ENCODE data around the gene REEP1. TPM values are rescaled to one million over a fixed set of nuclear protein-coding genes. Genes with fewer than 3 reads are reported as not detected.
"Not testable (repeated sequence)": the region's sequence is repeated elsewhere in the genome, so short reads cannot be mapped to it uniquely, and the experiment has no call there.

REEP1 gene
- total RNA-seq, 1 experiment from 2014 or later = 3.6 TPM

GRCh38 chr2:86352137-86352726 is 14.8 kb upstream of the REEP1 start:
- H3K27me3 ChIP-seq (replicated peaks; ENCODE audit: insufficient read depth, low read depth, low read length, poor library complexity) = no peaks in the 10 kb centered on the region
- H3K9me3 ChIP-seq (ENCODE audit: low read depth, low read length, poor library complexity, severe bottlenecking) = no peaks in the 10 kb centered on the region
- H3K27ac ChIP-seq (ENCODE audit: low read depth, low read length, poor library complexity, severe bottlenecking) = no peak overlapping the region
- DNase-seq (ENCODE audit: low spot score) = no peak
- intact Hi-C loops (cut with micrococcal nuclease; ENCODE audit: unreplicated experiment) = no loop called here
- H3K4me3 ChIP-seq (ENCODE audit: low read depth, low read length, poor library complexity, severe bottlenecking) = no peak overlapping the region
- TF ChIP-seq EZH2 (IDR thresholded peaks at IDR 0.05; ENCODE audit: borderline replicate concordance, low read depth, low read length, poor library complexity, severe bottlenecking) = no peak
- TF ChIP-seq CTCF (conservative IDR thresholded peaks at IDR 0.05; ENCODE audit: low read depth, low read length) = no peak
- POLR2A ChIA-PET (ENCODE audit: low non-redundant PET) = no interaction called here
- CTCF ChIA-PET = no interaction called here
- BruUV-seq (replicated peaks) = no TSS peak
- no peaks in the 10 kb centered on the region for H3K36me3 ChIP-seq (ENCODE audit: insufficient read depth, low read length, poor library complexity, severe bottlenecking)
- H3K4me1 ChIP-seq (ENCODE audit: insufficient read depth, low read length, poor library complexity, severe bottlenecking) = no peaks in the 10 kb centered on the region

- no peaks in the 10 kb centered on the region for H3K27me3 ChIP-seq (replicated peaks; ENCODE audit: insufficient read depth, low read depth, low read length, poor library complexity)
- no peaks in the 10 kb centered on the region for H3K36me3 ChIP-seq (ENCODE audit: insufficient read depth, low read length, poor library complexity, severe bottlenecking)
- ChIA-PET POLR2A (ENCODE audit: low non-redundant PET) (no interaction called here), CTCF (no interaction called here)
- no peak for DNase-seq (ENCODE audit: low spot score)
- TF ChIP-seq CTCF (conservative IDR thresholded peaks at IDR 0.05; ENCODE audit: low read depth, low read length) (no peak), EZH2 (IDR thresholded peaks at IDR 0.05; ENCODE audit: borderline replicate concordance, low read depth, low read length, poor library complexity, severe bottlenecking) (no peak)
- no peak overlapping the region for H3K4me3 ChIP-seq (ENCODE audit: low read depth, low read length, poor library complexity, severe bottlenecking)
- intact Hi-C loops (cut with micrococcal nuclease; ENCODE audit: unreplicated experiment) = no loop called here
- no peak overlapping the region for H3K27ac ChIP-seq (ENCODE audit: low read depth, low read length, poor library complexity, severe bottlenecking)
- no peaks in the 10 kb centered on the region for H3K9me3 ChIP-seq (ENCODE audit: low read depth, low read length, poor library complexity, severe bottlenecking)
- no TSS peak for BruUV-seq (replicated peaks)
- H3K4me1 ChIP-seq (ENCODE audit: insufficient read depth, low read length, poor library complexity, severe bottlenecking) = no peaks in the 10 kb centered on the region
Measured at GRCh38 chr2:86350751-86351150, 13.3 kb upstream of the REEP1 start.

- BruUV-seq (replicated peaks) = no TSS peak
Measured at GRCh38 chr2:86347401-86347800, 10.0 kb upstream of the REEP1 start.

GRCh38 chr2:86345783-86346370 is 8.5 kb upstream of the REEP1 start:
- CTCF ChIA-PET; H3K36me3 ChIP-seq (ENCODE audit: insufficient read depth, low read length, poor library complexity, severe bottlenecking); H3K4me3 ChIP-seq (ENCODE audit: low read depth, low read length, poor library complexity, severe bottlenecking); H3K27ac ChIP-seq (ENCODE audit: low read depth, low read length, poor library complexity, severe bottlenecking); H3K9me3 ChIP-seq (ENCODE audit: low read depth, low read length, poor library complexity, severe bottlenecking); H3K4me1 ChIP-seq (ENCODE audit: insufficient read depth, low read length, poor library complexity, severe bottlenecking); intact Hi-C loops (cut with micrococcal nuclease; ENCODE audit: unreplicated experiment); BruUV-seq (replicated peaks); POLR2A ChIA-PET (ENCODE audit: low non-redundant PET); H3K27me3 ChIP-seq (replicated peaks; ENCODE audit: insufficient read depth, low read depth, low read length, poor library complexity); DNase-seq (ENCODE audit: low spot score): not testable (repeated sequence)

More at GRCh38 chr2:86347401-86347800, 10.0 kb upstream of the REEP1 start:
- Histone ChIP-seq H3K4me1 (ENCODE audit: insufficient read depth, low read length, poor library complexity, severe bottlenecking) (no peaks in the 10 kb centered on the region), H3K36me3 (ENCODE audit: insufficient read depth, low read length, poor library complexity, severe bottlenecking) (no peaks in the 10 kb centered on the region), H3K4me3 (ENCODE audit: low read depth, low read length, poor library complexity, severe bottlenecking) (no peak overlapping the region), H3K27ac (ENCODE audit: low read depth, low read length, poor library complexity, severe bottlenecking) (no peak overlapping the region), H3K27me3 (replicated peaks; ENCODE audit: insufficient read depth, low read depth, low read length, poor library complexity) (no peaks in the 10 kb centered on the region), H3K9me3 (ENCODE audit: low read depth, low read length, poor library complexity, severe bottlenecking) (no peaks in the 10 kb centered on the region)
- intact Hi-C loops (cut with micrococcal nuclease; ENCODE audit: unreplicated experiment) = no loop called here
- no peak for DNase-seq (ENCODE audit: low spot score)
- POLR2A ChIA-PET (ENCODE audit: low non-redundant PET) = no interaction called here
- TF ChIP-seq EZH2 (IDR thresholded peaks at IDR 0.05; ENCODE audit: borderline replicate concordance, low read depth, low read length, poor library complexity, severe bottlenecking) (no peak), CTCF (conservative IDR thresholded peaks at IDR 0.05; ENCODE audit: low read depth, low read length) (no peak)
- CTCF ChIA-PET = no interaction called here
